ENCODE data around the gene KRI1. TPM values are rescaled to one million over a fixed set of nuclear protein-coding genes. Genes with fewer than 3 reads are reported as not detected.

Gene KRI1
- total RNA-seq, 2 donors from 2014 or later, result 14.4 to 37.7 TPM

DNA sequence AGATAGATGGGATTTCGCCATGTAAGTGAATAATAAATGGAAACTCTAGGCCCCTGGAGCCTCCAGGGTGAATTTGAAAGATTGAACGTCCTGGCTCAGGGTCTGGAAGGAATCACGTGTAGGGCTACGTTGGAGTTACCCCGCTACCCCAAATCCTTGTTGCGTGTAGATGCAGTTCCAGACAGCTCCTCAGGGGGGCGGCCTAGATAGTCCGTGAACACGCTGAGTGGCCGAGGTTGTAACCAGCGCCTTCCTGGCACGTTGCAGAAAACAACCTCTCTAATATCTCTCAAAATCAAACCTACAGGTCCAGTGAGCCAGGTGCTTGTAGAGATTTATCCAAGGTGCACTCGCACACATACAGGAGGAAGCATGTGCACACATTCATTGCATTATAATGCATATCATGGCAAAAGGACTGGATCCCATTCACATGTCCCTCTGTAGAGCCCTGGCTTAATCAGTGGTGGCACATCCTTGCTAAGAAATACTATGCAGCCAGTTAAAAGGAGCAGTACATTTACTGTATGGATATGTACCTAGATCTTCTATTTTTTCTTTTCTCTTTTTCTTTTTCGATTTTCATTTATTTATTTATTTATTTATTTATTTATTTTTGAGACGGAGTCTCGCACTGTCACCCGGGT, 60.1 kb downstream of the KRI1 start:
- DNase-seq (ENCODE audit: low spot score) (peak; percentile 25), ATAC-seq (ENCODE audit: insufficient number of reproducible peaks, low FRiP score, low read depth) (peak; percentile 41)
- Histone ChIP-seq H3K9me3 (no peaks in the 10 kb centered on the region), H3K27me3 (replicated peaks; ENCODE audit: insufficient read depth) (no peaks in the 10 kb centered on the region), H3K27ac (no peak overlapping the region), H3K36me3 (no peaks in the 10 kb centered on the region), H3K4me3 (peak overlapping the region; percentile 56), H3K4me1 (ENCODE audit: control insufficient read depth in 1 of 2, low read depth in 2 of 2) (peaks cover 8 to 12% of the 10 kb centered on the region in 2 donors)
- peak; percentile 83 for TF ChIP-seq CTCF (IDR thresholded peaks at IDR 0.05)

Other genes starting within 250 kb of the KRI1 start
- gene FDX2, start 250.0 kb downstream of the KRI1 start, total RNA-seq, result 10 to 100 TPM; 13.4 to 35.8 TPM
- 10 to 100 TPM; 31.8 to 33.4 TPM for gene RAVER1, start 232.5 kb downstream of the KRI1 start, total RNA-seq
- gene ICAM3, start 226.4 kb downstream of the KRI1 start, total RNA-seq, result 1 to 10 TPM; 3.5 to 8.0 TPM
- gene TYK2, start 185.4 kb downstream of the KRI1 start, total RNA-seq, result 10 to 100 TPM; 79.3 to 96.7 TPM
- 100 to 1,000 TPM; 133 to 166 TPM for gene CDC37, start 162.5 kb downstream of the KRI1 start, total RNA-seq
- gene PDE4A, start 145.5 kb downstream of the KRI1 start, total RNA-seq, result 10 to 100 TPM; 24.9 to 25.5 TPM
- gene KEAP1, start 62.7 kb downstream of the KRI1 start, total RNA-seq, result 10 to 100 TPM; 42.0 to 57.3 TPM
- 1 to 10 TPM; 2.4 to 8.7 TPM for gene S1PR5, start 48.6 kb downstream of the KRI1 start, total RNA-seq
- 10 to 100 TPM; 17.1 to 30.5 TPM for gene ATG4D, start 22.1 kb downstream of the KRI1 start, total RNA-seq
- gene CDKN2D, start 3.0 kb upstream of the KRI1 start, total RNA-seq, result 10 to 100 TPM; 16.2 to 21.0 TPM
- 1 to 10 TPM in 1 of 2 donors, not detected in 1; 2.3 TPM for gene AP1M2, start 21.3 kb upstream of the KRI1 start, total RNA-seq
- gene SLC44A2, start 59.5 kb upstream of the KRI1 start, total RNA-seq, result 100 to 1,000 TPM; 105 to 748 TPM
- 100 to 1,000 TPM; 114 to 196 TPM for gene ILF3, start 88.3 kb upstream of the KRI1 start, total RNA-seq
- 10 to 100 TPM; 23.9 to 41.3 TPM for gene QTRT1, start 135.4 kb upstream of the KRI1 start, total RNA-seq
- gene DNM2, start 152.1 kb upstream of the KRI1 start, total RNA-seq, result 100 to 1,000 TPM; 153 to 195 TPM